ENCODE results near the gene C8G.

The C8G gene

DNA sequence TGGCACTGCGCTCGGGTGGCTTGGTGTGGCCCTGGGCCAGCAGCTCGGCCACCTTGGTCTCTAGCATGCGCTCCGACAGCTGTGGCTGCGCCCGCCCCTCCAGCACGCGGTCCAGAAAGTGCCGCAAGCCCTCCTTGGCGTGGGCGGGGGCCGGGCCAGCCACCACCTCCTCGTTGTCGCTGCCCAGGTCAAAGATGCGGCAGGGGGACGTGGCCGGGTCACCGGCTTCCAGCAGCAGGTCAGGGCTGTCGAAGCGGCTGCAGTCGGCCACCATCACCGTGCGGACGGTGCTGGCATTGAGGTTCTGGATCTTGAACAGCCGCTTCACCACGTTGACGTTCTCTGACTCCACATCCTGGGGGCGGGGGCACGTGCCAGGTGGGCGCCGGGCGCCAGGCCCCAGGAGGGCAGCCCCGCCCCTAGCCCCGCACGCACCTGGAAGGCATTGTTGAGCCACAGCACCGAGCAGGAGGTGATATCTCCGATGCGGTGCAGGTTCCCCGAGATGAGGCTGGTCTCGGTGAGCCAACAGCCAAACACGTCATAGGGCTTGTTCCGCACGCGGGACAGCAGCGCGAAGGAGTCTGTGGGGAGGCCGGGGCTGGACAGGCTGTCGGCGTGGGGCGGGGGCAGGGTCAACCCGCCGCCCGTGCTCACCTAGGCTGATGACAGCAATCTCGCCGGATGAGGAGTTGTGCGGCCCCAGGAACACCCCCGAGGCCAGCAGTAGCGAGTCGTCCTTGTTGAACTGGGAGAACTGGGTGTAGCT is 2.7 kb upstream of the C8G start:
- no peak for DNase-seq

DNA sequence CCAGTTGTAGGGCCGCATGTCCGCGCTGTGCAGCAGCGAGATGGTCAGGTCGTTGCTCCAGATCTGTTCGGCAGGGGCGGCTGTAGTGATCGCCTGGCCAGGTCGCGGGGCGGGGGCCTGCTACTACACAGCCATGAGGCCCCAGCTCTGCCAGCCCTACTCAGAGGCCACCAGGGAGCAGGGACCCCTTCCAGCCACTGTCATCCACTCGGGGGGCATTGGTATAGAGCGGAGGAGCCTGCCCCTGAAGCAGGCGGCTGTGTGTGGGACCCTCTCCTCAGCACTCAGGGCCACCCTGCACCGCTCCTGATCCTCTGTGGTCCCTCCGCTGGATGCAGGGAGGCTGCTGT is 2.2 kb upstream of the C8G start:
- DNase-seq, result no peak

- DNase-seq, result peak; percentile 59
Measured at GRCh38 chr9:136943291-136944211, 1.5 kb upstream of the C8G start.

- DNase-seq, result no peak
Measured at GRCh38 chr9:136944212-136944518, 878 bp upstream of the C8G start.

GRCh38 chr9:136945333-136946227 is 537 bp downstream of the C8G start:
- DNase-seq, result no peak

- DNase-seq, result no peak
Measured at GRCh38 chr9:136946228-136947027, 1.4 kb downstream of the C8G start.

DNA sequence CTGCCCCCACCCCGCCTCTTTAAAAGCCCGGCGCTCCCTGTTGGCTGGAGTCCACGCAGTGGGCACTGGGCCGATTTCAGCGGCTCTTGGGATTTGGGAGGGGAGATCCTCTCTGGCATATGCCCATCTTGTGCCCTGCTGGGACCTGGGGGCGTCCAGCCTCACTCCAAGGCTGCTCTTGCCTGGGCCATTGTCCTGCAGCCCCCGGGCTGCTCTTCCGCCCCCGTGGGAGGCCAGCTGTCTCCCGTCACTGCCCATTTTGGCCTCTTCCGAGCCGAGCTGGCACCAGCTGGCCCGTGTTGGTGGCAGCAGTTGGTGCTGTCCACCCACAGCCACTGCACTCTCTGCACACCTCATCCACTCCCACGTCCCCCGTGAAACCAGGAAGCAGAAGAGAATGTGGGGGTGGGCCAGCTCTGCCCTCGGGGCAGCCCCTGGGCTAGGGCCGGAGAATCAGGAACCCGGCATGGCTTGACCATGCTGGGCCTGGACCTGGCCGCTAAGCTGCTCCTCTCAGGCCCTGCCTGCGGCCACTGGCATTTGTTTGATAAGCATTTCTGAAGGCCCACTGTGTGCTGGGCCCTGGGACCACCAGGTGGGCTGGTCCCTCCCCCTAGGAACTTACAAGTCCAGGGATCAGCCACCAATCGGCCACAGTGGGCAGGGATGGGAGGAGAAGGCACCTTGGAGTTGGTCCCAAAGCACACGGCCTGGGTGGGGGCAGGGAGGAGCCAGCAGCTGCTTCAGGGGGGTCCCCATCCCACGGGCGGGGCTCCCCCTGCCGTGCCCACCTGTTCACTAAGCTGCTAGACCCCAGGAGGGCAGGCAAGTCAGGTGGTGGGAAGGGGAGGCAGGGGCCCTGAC is 2.2 kb downstream of the C8G start:
- DNase-seq, result no peak

- DNase-seq, result peak; percentile 29
Measured at GRCh38 chr9:136947955-136948510, 3.0 kb downstream of the C8G start.

- DNase-seq, result no peak
Measured at GRCh38 chr9:136949239-136949816, 4.3 kb downstream of the C8G start.

GRCh38 chr9:136949817-136950655 is 5.0 kb downstream of the C8G start:
- peak; percentile 97 for DNase-seq

- no peak for DNase-seq
Measured at GRCh38 chr9:136950656-136951276, 5.7 kb downstream of the C8G start.

GRCh38 chr9:136951541-136952320 is 6.7 kb downstream of the C8G start, which contains the start of gene LCN12:
Gene LCN12 (plus strand): TSS chr9:136952273. CDS start chr9:136952328, 55 bp downstream.
- DNase-seq, result no peak

GRCh38 chr9:136952321-136952850 is 7.3 kb downstream of the C8G start:
- no peak for DNase-seq

- DNase-seq, result no peak
Measured at GRCh38 chr9:136952876-136953770, 8.1 kb downstream of the C8G start.

- DNase-seq, result no peak
Measured at GRCh38 chr9:136953771-136954269, 8.8 kb downstream of the C8G start.

- no peak for DNase-seq
Measured at GRCh38 chr9:136954270-136955083, 9.4 kb downstream of the C8G start.
